Muscle layer of colon (tissue), 2 donors: ENCODE measurements around the gene ATP6V1A.
"Not testable (repeated sequence)": the region's sequence is repeated elsewhere in the genome, so short reads cannot be mapped to it uniquely, and the experiment has no call there.

Experiments
- H3K27ac ChIP-seq: one replicate; pipeline ENCODE4 v1.7.0; 2013; ENCODE audit warnings: low read depth, mild to moderate bottlenecking, low read length, moderate library complexity
- H3K27me3 ChIP-seq, 2 donors: one replicate each; pipeline ENCODE4 v1.7.0; 2013; ENCODE audit warnings: low read length in 2 of 2, mild to moderate bottlenecking in 2 of 2; ENCODE audit not compliant: insufficient read depth in 2 of 2, control insufficient read depth in 1 of 2
- H3K36me3 ChIP-seq: one replicate; pipeline ENCODE4 v1.7.0; 2013; ENCODE audit warnings: mild to moderate bottlenecking, low read length; ENCODE audit not compliant: insufficient read depth
- H3K4me1 ChIP-seq: one replicate; pipeline ENCODE4 v1.7.0; 2013; ENCODE audit warnings: mild to moderate bottlenecking, low read length; ENCODE audit not compliant: insufficient read depth
- H3K4me3 ChIP-seq, 2 donors: one replicate each; pipeline ENCODE4 v1.7.0; 2013; ENCODE audit warnings: low read length in 2 of 2, low read depth in 1 of 2, mild to moderate bottlenecking in 1 of 2, moderate library complexity in 1 of 2
- H3K9ac ChIP-seq: one replicate; pipeline ENCODE4 v1.7.0; 2013; ENCODE audit warnings: low read length
- H3K9me3 ChIP-seq: one replicate; pipeline ENCODE4 v1.7.0; 2013; ENCODE audit warnings: mild to moderate bottlenecking, low read length
- donor health status: abdominal sarcoma.
- donor health status: Adenocarcinoma of cecum.

Gene ATP6V1A

GRCh38 chr3:113831103-113831355 is 84.2 kb downstream of the ATP6V1A start:
- Histone ChIP-seq H3K4me3 (no peak overlapping the region), H3K27me3 (no peaks in the 10 kb centered on the region), H3K9ac (no peak overlapping the region), H3K27ac (no peak overlapping the region), H3K36me3 (no peaks in the 10 kb centered on the region), H3K9me3 (no peaks in the 10 kb centered on the region), H3K4me1 (no peaks in the 10 kb centered on the region)

- no peak overlapping the region for H3K4me3 ChIP-seq
- H3K27me3 ChIP-seq, result no peaks in the 10 kb centered on the region
- H3K9me3 ChIP-seq, result no peaks in the 10 kb centered on the region
Measured at GRCh38 chr3:113832477-113833164, 85.8 kb downstream of the ATP6V1A start.

GRCh38 chr3:113834983-113835382 is 88.1 kb downstream of the ATP6V1A start:
- no peak overlapping the region for H3K27ac ChIP-seq
- H3K4me1 ChIP-seq, result no peaks in the 10 kb centered on the region
- H3K36me3 ChIP-seq, result no peaks in the 10 kb centered on the region
- no peaks in the 10 kb centered on the region for H3K9me3 ChIP-seq
- H3K4me3 ChIP-seq, result no peak overlapping the region
- H3K9ac ChIP-seq, result no peak overlapping the region
- H3K27me3 ChIP-seq, result no peaks in the 10 kb centered on the region

More at GRCh38 chr3:113832477-113833164, 85.8 kb downstream of the ATP6V1A start:
- Histone ChIP-seq H3K4me1 (no peaks in the 10 kb centered on the region), H3K36me3 (no peaks in the 10 kb centered on the region), H3K9ac (no peak overlapping the region), H3K27ac (no peak overlapping the region)

- Histone ChIP-seq H3K27ac (no peak within 1 kb of the TSS), H3K36me3 (no peaks in the 10 kb centered on the region), H3K27me3 (no peaks in the 10 kb centered on the region), H3K4me3 (peak within 1 kb of the TSS; percentile 36 to 58), H3K9ac (no peak within 1 kb of the TSS), H3K9me3 (no peaks in the 10 kb centered on the region), H3K4me1 (no peaks in the 10 kb centered on the region)
Measured at GRCh38 chr3:113838631-113839209, 91.9 kb downstream of the ATP6V1A start, which contains the start of gene GRAMD1C. GRAMD1C (plus strand) TSS chr3:113838788; CDS start chr3:113838910, 122 bp downstream.

- peak overlapping the region in 1 of 2 donors; percentile 58 for H3K4me3 ChIP-seq
- no peak overlapping the region for H3K27ac ChIP-seq
- H3K36me3 ChIP-seq, result no peaks in the 10 kb centered on the region
- H3K4me1 ChIP-seq, result no peaks in the 10 kb centered on the region
- H3K9ac ChIP-seq, result no peak overlapping the region
- H3K9me3 ChIP-seq, result no peaks in the 10 kb centered on the region
- H3K27me3 ChIP-seq, result no peaks in the 10 kb centered on the region
Measured at GRCh38 chr3:113839551-113839950, 92.7 kb downstream of the ATP6V1A start.

GRCh38 chr3:113844622-113845222 is 97.9 kb downstream of the ATP6V1A start:
- Histone ChIP-seq H3K9me3 (no peaks in the 10 kb centered on the region), H3K27ac (no peak overlapping the region), H3K27me3 (no peaks in the 10 kb centered on the region), H3K4me1 (no peaks in the 10 kb centered on the region), H3K9ac (no peak overlapping the region), H3K4me3 (no peak overlapping the region), H3K36me3 (no peaks in the 10 kb centered on the region)

- no peaks in the 10 kb centered on the region for H3K9me3 ChIP-seq
- no peak overlapping the region for H3K27ac ChIP-seq
- H3K27me3 ChIP-seq, result no peaks in the 10 kb centered on the region
- H3K36me3 ChIP-seq, result no peaks in the 10 kb centered on the region
- H3K4me1 ChIP-seq, result no peaks in the 10 kb centered on the region
- no peak overlapping the region for H3K4me3 ChIP-seq
- no peak overlapping the region for H3K9ac ChIP-seq
Measured at GRCh38 chr3:113847247-113847646, 100.4 kb downstream of the ATP6V1A start.

- no peaks in the 10 kb centered on the region for H3K36me3 ChIP-seq
- H3K9ac ChIP-seq, result no peak overlapping the region
- no peak overlapping the region for H3K27ac ChIP-seq
- no peaks in the 10 kb centered on the region for H3K4me1 ChIP-seq
- no peaks in the 10 kb centered on the region for H3K27me3 ChIP-seq
- no peak overlapping the region for H3K4me3 ChIP-seq
- no peaks in the 10 kb centered on the region for H3K9me3 ChIP-seq
Measured at GRCh38 chr3:113847664-113848461, 101.0 kb downstream of the ATP6V1A start.

- H3K27ac ChIP-seq, H3K36me3 ChIP-seq, H3K4me3 ChIP-seq, H3K9ac ChIP-seq, H3K27me3 ChIP-seq, H3K4me1 ChIP-seq, H3K9me3 ChIP-seq: not testable (repeated sequence)
Measured at GRCh38 chr3:113849071-113849470, 102.2 kb downstream of the ATP6V1A start.

GRCh38 chr3:113849841-113850240 is 103.0 kb downstream of the ATP6V1A start:
- H3K9ac ChIP-seq, H3K27me3 ChIP-seq, H3K9me3 ChIP-seq, H3K36me3 ChIP-seq, H3K4me3 ChIP-seq, H3K27ac ChIP-seq, H3K4me1 ChIP-seq: not testable (repeated sequence)

GRCh38 chr3:113850391-113850790 is 103.6 kb downstream of the ATP6V1A start:
- not testable (repeated sequence) for H3K36me3 ChIP-seq, H3K9me3 ChIP-seq, H3K4me1 ChIP-seq, H3K27ac ChIP-seq, H3K27me3 ChIP-seq, H3K4me3 ChIP-seq, H3K9ac ChIP-seq
